HL-60 (cell line): ENCODE results near the gene KRT38.

ENCODE experiments used
- GABPA ChIP-seq: IDR thresholded peaks from 2 replicates; pipeline ENCODE4 v1.6.1; 2012; ENCODE audit warnings: low read depth
- POLR2AphosphoS5 ChIP-seq: IDR thresholded peaks from 2 replicates; pipeline ENCODE4 v1.6.1; 2012; ENCODE audit warnings: low read depth
- TF ChIP-seq, protein P1 (sequence below): IDR thresholded peaks from one replicate; pipeline ENCODE4 v1.5.1; 2011; ENCODE audit warnings: low read length, control low read depth, inconsistent platforms; ENCODE audit not compliant: insufficient read depth
- TF ChIP-seq, protein P2 (sequence below): IDR thresholded peaks from 2 replicates; pipeline ENCODE4 v1.6.1; 2012; ENCODE audit warnings: low read depth; ENCODE audit not compliant: insufficient replicate concordance

DNA sequence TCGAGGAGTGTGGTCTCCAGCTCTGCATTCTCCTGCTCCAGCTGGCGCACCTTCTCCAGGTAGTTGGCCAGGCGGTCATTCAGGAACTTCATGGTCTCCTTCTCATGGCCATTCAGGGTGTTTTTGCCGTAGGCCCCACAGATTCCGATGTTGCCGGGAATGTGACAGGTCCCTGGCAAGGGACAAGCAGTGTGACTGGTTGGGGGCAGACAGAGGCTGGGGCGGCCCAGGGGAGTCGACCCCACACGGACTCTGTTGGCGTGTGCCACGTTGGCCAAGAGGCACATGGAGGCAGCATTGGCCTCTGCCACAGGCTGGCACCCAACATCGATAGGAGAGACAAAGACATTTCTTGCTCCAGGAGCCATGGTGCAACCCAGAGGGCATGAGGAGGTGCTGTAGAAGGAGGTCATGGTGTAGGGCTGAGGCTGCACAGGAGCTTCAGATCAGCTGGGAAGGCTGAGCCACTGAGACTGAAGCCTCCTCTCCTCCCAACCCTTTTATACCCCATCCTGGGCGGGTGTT, 16.6 kb downstream of the KRT38 start, which contains the start of gene KRT37:
- TF ChIP-seq, protein P1, sequence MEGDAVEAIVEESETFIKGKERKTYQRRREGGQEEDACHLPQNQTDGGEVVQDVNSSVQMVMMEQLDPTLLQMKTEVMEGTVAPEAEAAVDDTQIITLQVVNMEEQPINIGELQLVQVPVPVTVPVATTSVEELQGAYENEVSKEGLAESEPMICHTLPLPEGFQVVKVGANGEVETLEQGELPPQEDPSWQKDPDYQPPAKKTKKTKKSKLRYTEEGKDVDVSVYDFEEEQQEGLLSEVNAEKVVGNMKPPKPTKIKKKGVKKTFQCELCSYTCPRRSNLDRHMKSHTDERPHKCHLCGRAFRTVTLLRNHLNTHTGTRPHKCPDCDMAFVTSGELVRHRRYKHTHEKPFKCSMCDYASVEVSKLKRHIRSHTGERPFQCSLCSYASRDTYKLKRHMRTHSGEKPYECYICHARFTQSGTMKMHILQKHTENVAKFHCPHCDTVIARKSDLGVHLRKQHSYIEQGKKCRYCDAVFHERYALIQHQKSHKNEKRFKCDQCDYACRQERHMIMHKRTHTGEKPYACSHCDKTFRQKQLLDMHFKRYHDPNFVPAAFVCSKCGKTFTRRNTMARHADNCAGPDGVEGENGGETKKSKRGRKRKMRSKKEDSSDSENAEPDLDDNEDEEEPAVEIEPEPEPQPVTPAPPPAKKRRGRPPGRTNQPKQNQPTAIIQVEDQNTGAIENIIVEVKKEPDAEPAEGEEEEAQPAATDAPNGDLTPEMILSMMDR: no peak
- TF ChIP-seq POLR2AphosphoS5 (no peak), GABPA (no peak)
- TF ChIP-seq, protein P2, sequence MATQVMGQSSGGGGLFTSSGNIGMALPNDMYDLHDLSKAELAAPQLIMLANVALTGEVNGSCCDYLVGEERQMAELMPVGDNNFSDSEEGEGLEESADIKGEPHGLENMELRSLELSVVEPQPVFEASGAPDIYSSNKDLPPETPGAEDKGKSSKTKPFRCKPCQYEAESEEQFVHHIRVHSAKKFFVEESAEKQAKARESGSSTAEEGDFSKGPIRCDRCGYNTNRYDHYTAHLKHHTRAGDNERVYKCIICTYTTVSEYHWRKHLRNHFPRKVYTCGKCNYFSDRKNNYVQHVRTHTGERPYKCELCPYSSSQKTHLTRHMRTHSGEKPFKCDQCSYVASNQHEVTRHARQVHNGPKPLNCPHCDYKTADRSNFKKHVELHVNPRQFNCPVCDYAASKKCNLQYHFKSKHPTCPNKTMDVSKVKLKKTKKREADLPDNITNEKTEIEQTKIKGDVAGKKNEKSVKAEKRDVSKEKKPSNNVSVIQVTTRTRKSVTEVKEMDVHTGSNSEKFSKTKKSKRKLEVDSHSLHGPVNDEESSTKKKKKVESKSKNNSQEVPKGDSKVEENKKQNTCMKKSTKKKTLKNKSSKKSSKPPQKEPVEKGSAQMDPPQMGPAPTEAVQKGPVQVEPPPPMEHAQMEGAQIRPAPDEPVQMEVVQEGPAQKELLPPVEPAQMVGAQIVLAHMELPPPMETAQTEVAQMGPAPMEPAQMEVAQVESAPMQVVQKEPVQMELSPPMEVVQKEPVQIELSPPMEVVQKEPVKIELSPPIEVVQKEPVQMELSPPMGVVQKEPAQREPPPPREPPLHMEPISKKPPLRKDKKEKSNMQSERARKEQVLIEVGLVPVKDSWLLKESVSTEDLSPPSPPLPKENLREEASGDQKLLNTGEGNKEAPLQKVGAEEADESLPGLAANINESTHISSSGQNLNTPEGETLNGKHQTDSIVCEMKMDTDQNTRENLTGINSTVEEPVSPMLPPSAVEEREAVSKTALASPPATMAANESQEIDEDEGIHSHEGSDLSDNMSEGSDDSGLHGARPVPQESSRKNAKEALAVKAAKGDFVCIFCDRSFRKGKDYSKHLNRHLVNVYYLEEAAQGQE: no peak
